A549 (cell line): Measurements from ENCODE around the gene SERPINC1.

Experiments used
- CHD2 ChIP-seq: fragments of 150-350 bp; IDR thresholded peaks from 2 replicates; pipeline ENCODE4 v1.6.1; 2014; ENCODE audit warnings: low read length; ENCODE audit not compliant: partially characterized antibody
- POLR2A ChIP-seq: IDR thresholded peaks from 2 replicates; pipeline ENCODE4 v1.6.1; 2012; ENCODE audit warnings: mild to moderate bottlenecking, low read length
- RAD21 ChIP-seq, 2 experiments: fragments of >200 bp in 1 of 2; sonication (Bioruptor Twin) in 1 of 2; formaldehyde crosslinking in 1 of 2; IDR thresholded peaks in 1 of 2; conservative IDR thresholded peaks in 1 of 2; 2 replicates in 1 of 2; 3 replicates in 1 of 2; pipeline ENCODE4 v1.6.1; 2012 to 2018; ENCODE audit warnings: inconsistent platforms in 1 of 2
- TF ChIP-seq, protein P1 (sequence below): fragments of 450-650 bp; IDR thresholded peaks from 2 replicates; pipeline ENCODE4 v1.6.1; 2014; ENCODE audit warnings: antibody characterized with exemption
- TF ChIP-seq, protein P2 (sequence below): IDR thresholded peaks from 2 replicates; pipeline ENCODE4 v1.6.1; 2012
- TF ChIP-seq, protein P3 (sequence below): fragments of >200 bp; sonication (Bioruptor Twin); formaldehyde crosslinking; IDR thresholded peaks from 3 replicates; pipeline ENCODE4 v1.5.1; 2016

DNA sequence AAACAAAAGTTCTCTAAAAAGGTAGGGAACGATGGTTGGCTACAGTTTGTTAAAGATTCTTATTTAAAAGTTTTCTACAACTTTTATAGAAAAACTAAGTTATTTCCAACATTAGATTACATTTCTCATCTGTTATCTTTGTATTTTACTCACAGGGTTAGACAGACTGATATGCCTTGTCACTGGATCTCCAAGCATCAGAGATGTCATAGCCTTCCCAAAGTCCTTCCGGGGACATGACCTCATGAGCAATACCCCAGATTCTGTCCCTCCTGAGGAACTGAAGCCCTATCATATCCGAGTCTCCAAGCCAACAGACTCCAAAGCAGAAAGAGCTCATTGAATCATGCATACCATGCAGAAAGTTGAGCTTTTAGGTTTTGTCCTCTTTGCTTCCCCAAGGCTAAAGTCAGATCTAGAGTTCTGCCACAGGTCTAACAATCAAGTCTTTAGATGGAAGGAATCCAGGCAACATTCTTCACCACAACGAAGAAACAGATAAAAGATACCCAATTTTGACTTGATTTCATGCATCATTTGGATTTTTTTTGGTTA lies 59.7 kb downstream of the SERPINC1 start:
- no peak for TF ChIP-seq RAD21 (conservative IDR thresholded peaks at IDR 0.05 in 1 of 2, IDR thresholded peaks at IDR 0.05 in 1 of 2)
- TF ChIP-seq, protein P1, sequence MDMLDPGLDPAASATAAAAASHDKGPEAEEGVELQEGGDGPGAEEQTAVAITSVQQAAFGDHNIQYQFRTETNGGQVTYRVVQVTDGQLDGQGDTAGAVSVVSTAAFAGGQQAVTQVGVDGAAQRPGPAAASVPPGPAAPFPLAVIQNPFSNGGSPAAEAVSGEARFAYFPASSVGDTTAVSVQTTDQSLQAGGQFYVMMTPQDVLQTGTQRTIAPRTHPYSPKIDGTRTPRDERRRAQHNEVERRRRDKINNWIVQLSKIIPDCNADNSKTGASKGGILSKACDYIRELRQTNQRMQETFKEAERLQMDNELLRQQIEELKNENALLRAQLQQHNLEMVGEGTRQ: no peak
- TF ChIP-seq, protein P2, sequence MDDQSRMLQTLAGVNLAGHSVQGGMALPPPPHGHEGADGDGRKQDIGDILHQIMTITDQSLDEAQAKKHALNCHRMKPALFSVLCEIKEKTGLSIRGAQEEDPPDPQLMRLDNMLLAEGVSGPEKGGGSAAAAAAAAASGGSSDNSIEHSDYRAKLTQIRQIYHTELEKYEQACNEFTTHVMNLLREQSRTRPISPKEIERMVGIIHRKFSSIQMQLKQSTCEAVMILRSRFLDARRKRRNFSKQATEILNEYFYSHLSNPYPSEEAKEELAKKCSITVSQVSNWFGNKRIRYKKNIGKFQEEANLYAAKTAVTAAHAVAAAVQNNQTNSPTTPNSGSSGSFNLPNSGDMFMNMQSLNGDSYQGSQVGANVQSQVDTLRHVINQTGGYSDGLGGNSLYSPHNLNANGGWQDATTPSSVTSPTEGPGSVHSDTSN: no peak
- TF ChIP-seq, protein P3, sequence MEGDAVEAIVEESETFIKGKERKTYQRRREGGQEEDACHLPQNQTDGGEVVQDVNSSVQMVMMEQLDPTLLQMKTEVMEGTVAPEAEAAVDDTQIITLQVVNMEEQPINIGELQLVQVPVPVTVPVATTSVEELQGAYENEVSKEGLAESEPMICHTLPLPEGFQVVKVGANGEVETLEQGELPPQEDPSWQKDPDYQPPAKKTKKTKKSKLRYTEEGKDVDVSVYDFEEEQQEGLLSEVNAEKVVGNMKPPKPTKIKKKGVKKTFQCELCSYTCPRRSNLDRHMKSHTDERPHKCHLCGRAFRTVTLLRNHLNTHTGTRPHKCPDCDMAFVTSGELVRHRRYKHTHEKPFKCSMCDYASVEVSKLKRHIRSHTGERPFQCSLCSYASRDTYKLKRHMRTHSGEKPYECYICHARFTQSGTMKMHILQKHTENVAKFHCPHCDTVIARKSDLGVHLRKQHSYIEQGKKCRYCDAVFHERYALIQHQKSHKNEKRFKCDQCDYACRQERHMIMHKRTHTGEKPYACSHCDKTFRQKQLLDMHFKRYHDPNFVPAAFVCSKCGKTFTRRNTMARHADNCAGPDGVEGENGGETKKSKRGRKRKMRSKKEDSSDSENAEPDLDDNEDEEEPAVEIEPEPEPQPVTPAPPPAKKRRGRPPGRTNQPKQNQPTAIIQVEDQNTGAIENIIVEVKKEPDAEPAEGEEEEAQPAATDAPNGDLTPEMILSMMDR: no peak
- no peak for TF ChIP-seq POLR2A
- no peak for TF ChIP-seq CHD2
